ENCODE measurements around the gene INSL6.

INSL6 gene

GRCh38 chr9:5191985-5192384 lies 6.5 kb upstream of the INSL6 start:
- Histone ChIP-seq H3K36me3 (ENCODE audit: control insufficient read depth in 2 of 2, insufficient read depth in 1 of 2, low read length in 2 of 2) (no peaks in the 10 kb centered on the region), H3K27ac (ENCODE audit: extremely low read depth, low read depth, low read length) (no peak overlapping the region), H3K4me3 (ENCODE audit: low read depth, low read length) (no peak overlapping the region), H3K4me1 (ENCODE audit: control insufficient read depth, insufficient read depth, low read length) (no peaks in the 10 kb centered on the region), H3K9me3 (ENCODE audit: control insufficient read depth, insufficient read depth, low read depth, low read length) (no peaks in the 10 kb centered on the region)
- ChIA-PET CTCF (interaction anchor here (0.7 to 1.4 kb wide), 2 partner anchors 257 to 398 kb away, joined by 5 to 7 read pairs; no protein-coding TSS in a partner anchor), POLR2A (no interaction called here)
- no peak for TF ChIP-seq ZBTB1 (tag by site-specific recombination; IDR thresholded peaks at IDR 0.05)
- TF ChIP-seq ZNF785 (tag by site-specific recombination; IDR thresholded peaks at IDR 0.05), result no peak
- TF ChIP-seq ZNF501 (tag by site-specific recombination; IDR thresholded peaks at IDR 0.05), result no peak
- TF ChIP-seq ZBTB26 (tag by site-specific recombination; optimal IDR thresholded peaks at IDR 0.05), result no peak
- no peak for TF ChIP-seq SP3 (tag by site-specific recombination; IDR thresholded peaks at IDR 0.05)
- no peak for TF ChIP-seq ZNF132 (tag by site-specific recombination; IDR thresholded peaks at IDR 0.05; ENCODE audit: borderline replicate concordance)
- TF ChIP-seq ZNF335 (tag by site-specific recombination; conservative IDR thresholded peaks at IDR 0.05), result no peak
- no peak for TF ChIP-seq ZFP69B (tag by site-specific recombination; IDR thresholded peaks at IDR 0.05)

GRCh38 chr9:5188060-5188984 lies 2.9 kb upstream of the INSL6 start:
- ChIA-PET CTCF (interaction anchor here (0.8 to 4.5 kb wide), 8 partner anchors 8 to 401 kb away, joined by 3 to 46 read pairs (median 5); no protein-coding TSS in a partner anchor), POLR2A (no interaction called here)
- H3K4me1 ChIP-seq (ENCODE audit: control insufficient read depth, insufficient read depth, low read length), result no peaks in the 10 kb centered on the region
- no peaks in the 10 kb centered on the region for H3K36me3 ChIP-seq (ENCODE audit: control insufficient read depth in 2 of 2, insufficient read depth in 1 of 2, low read length in 2 of 2)
- H3K9me3 ChIP-seq (ENCODE audit: control insufficient read depth, insufficient read depth, low read depth, low read length), result no peaks in the 10 kb centered on the region
- no peak for TF ChIP-seq ZNF426 (tag by site-specific recombination; IDR thresholded peaks at IDR 0.05)
- no peak for TF ChIP-seq ZNF112 (tag by site-specific recombination; IDR thresholded peaks at IDR 0.05)
- TF ChIP-seq KLF10 (tag by site-specific recombination; IDR thresholded peaks at IDR 0.05), result no peak
- no peak for TF ChIP-seq ZNF223 (tag by site-specific recombination; IDR thresholded peaks at IDR 0.05)
- TF ChIP-seq, protein P1, sequence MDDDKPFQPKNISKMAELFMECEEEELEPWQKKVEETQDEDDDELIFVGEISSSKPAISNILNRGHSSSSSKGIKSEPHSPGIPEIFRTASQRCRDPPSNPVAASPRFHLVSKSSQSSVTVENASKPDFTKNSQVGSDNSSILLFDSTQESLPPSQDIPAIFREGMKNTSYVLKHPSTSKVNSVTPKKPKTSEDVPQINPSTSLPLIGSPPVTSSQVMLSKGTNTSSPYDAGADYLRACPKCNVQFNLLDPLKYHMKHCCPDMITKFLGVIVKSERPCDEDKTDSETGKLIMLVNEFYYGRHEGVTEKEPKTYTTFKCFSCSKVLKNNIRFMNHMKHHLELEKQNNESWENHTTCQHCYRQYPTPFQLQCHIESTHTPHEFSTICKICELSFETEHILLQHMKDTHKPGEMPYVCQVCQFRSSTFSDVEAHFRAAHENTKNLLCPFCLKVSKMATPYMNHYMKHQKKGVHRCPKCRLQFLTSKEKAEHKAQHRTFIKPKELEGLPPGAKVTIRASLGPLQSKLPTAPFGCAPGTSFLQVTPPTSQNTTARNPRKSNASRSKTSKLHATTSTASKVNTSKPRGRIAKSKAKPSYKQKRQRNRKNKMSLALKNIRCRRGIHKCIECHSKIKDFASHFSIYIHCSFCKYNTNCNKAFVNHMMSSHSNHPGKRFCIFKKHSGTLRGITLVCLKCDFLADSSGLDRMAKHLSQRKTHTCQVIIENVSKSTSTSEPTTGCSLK (tag by site-specific recombination; IDR thresholded peaks at IDR 0.05), result no peak
- TF ChIP-seq ZBTB21 (tag by site-specific recombination; IDR thresholded peaks at IDR 0.05), result no peak
- no peak for TF ChIP-seq HOXA7 (CRISPR knock-in tag; IDR thresholded peaks at IDR 0.05; ENCODE audit: borderline replicate concordance)
- TF ChIP-seq ZBTB8A (tag by site-specific recombination; IDR thresholded peaks at IDR 0.05), result no peak
- TF ChIP-seq, protein P2, sequence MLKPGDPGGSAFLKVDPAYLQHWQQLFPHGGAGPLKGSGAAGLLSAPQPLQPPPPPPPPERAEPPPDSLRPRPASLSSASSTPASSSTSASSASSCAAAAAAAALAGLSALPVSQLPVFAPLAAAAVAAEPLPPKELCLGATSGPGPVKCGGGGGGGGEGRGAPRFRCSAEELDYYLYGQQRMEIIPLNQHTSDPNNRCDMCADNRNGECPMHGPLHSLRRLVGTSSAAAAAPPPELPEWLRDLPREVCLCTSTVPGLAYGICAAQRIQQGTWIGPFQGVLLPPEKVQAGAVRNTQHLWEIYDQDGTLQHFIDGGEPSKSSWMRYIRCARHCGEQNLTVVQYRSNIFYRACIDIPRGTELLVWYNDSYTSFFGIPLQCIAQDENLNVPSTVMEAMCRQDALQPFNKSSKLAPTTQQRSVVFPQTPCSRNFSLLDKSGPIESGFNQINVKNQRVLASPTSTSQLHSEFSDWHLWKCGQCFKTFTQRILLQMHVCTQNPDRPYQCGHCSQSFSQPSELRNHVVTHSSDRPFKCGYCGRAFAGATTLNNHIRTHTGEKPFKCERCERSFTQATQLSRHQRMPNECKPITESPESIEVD (tag by site-specific recombination; IDR thresholded peaks at IDR 0.05), result no peak
- no peak for TF ChIP-seq ZNF169 (tag by site-specific recombination; IDR thresholded peaks at IDR 0.05)
- no peak for TF ChIP-seq SP7 (tag by site-specific recombination; IDR thresholded peaks at IDR 0.05)
- TF ChIP-seq ZNF645 (tag by site-specific recombination; IDR thresholded peaks at IDR 0.05), result no peak
- TF ChIP-seq ZNF530 (tag by site-specific recombination; IDR thresholded peaks at IDR 0.05; ENCODE audit: low read depth), result no peak
- TF ChIP-seq, protein P3, sequence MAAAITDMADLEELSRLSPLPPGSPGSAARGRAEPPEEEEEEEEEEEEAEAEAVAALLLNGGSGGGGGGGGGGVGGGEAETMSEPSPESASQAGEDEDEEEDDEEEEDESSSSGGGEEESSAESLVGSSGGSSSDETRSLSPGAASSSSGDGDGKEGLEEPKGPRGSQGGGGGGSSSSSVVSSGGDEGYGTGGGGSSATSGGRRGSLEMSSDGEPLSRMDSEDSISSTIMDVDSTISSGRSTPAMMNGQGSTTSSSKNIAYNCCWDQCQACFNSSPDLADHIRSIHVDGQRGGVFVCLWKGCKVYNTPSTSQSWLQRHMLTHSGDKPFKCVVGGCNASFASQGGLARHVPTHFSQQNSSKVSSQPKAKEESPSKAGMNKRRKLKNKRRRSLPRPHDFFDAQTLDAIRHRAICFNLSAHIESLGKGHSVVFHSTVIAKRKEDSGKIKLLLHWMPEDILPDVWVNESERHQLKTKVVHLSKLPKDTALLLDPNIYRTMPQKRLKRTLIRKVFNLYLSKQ (tag by site-specific recombination; IDR thresholded peaks at IDR 0.05; ENCODE audit: borderline replicate concordance), result no peak
- TF ChIP-seq ZNF350 (tag by site-specific recombination; IDR thresholded peaks at IDR 0.05), result no peak
- no peak overlapping the region for H3K4me3 ChIP-seq (ENCODE audit: low read depth, low read length)
- H3K27ac ChIP-seq (ENCODE audit: extremely low read depth, low read depth, low read length), result no peak overlapping the region
